Astrocyte of the cerebellum (primary cell): ENCODE measurements around the gene MRPS10.

Experiments used
- DNase-seq: peaks from one replicate; pipeline ENCODE4 v3.0.0-alpha.2; 2011; ENCODE audit warnings: low read depth
- H3K4me3 ChIP-seq: 2 replicates; pipeline ENCODE4 v1.5.1; 2011; ENCODE audit warnings: mild to moderate bottlenecking, low read depth, low read length, moderate library complexity
- CTCF ChIP-seq: IDR thresholded peaks from 2 replicates; pipeline ENCODE4 v1.5.1; 2012; ENCODE audit warnings: low read length, low read depth, moderate library complexity, mild to moderate bottlenecking; ENCODE audit errors: missing control alignments
- in situ Hi-C: cut with HindIII; loops from 2 replicates; pipeline ENCODE4 v1.10.0; 2017; ENCODE audit warnings: low sequenced_read_pairs

The MRPS10 gene

GRCh38 chr6:42254505-42254904 lies 36.8 kb upstream of the MRPS10 start:
- in situ Hi-C loops = no loop called here
- DNase-seq = no peak
- no peak overlapping the region for H3K4me3 ChIP-seq
- no peak for TF ChIP-seq CTCF

GRCh38 chr6:42251911-42252637 lies 34.4 kb upstream of the MRPS10 start:
- DNase-seq = no peak
- TF ChIP-seq CTCF = no peak
- in situ Hi-C loops = no loop called here
- H3K4me3 ChIP-seq = no peak overlapping the region

GRCh38 chr6:42251500-42251899 lies 33.8 kb upstream of the MRPS10 start:
- TF ChIP-seq CTCF = no peak
- no peak overlapping the region for H3K4me3 ChIP-seq
- DNase-seq = no peak
- in situ Hi-C loops = no loop called here

- in situ Hi-C loops = no loop called here
- DNase-seq = no peak
- no peak for TF ChIP-seq CTCF
Measured at GRCh38 chr6:42250274-42250931, 32.7 kb upstream of the MRPS10 start.

GRCh38 chr6:42249279-42249678 lies 31.6 kb upstream of the MRPS10 start:
- TF ChIP-seq CTCF = no peak
- in situ Hi-C loops = no loop called here
- DNase-seq = no peak
- no peak overlapping the region for H3K4me3 ChIP-seq

More at GRCh38 chr6:42250274-42250931, 32.7 kb upstream of the MRPS10 start:
- H3K4me3 ChIP-seq = no peak overlapping the region

- in situ Hi-C loops = no loop called here
- no peak for DNase-seq
- no peak for TF ChIP-seq CTCF
- H3K4me3 ChIP-seq = no peak overlapping the region
Measured at GRCh38 chr6:42243046-42243445, 25.4 kb upstream of the MRPS10 start.
